Measurements from ENCODE around the gene CCDC127.
"Not testable (repeated sequence)": the region's sequence is repeated elsewhere in the genome, so short reads cannot be mapped to it uniquely, and the experiment has no call there.

CCDC127 gene

GRCh38 chr5:217494-218456 lies at the start of gene CCDC127, which contains the start of gene SDHA:
TSS of gene CCDC127 (minus strand) at chr5:218153. CDS start at chr5:216849, 1,304 bp downstream.
TSS of gene SDHA (plus strand) at chr5:218320. CDS start at chr5:218356, 36 bp downstream.
- peak; percentile 97 for DNase-seq

DNA sequence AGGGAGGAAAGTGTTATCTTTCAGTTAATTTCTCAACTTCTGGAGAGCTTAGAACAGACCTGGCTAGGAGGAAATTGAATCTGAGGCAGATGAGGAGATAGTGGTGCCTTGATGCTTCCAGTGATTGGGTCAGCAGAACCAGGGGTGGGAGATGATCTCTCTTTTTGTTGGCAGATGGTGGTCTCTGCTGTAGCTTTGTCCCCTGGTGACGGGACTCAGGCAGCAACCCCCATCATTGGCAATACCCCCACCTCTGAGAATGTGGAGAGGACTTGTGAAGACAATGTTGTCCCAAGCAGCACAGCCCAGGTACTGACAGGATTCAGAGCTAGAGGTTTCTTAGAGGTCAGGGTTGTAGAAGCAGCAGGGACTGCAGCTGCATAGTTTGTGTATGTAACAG lies 49.8 kb upstream of the CCDC127 start:
- no peak for DNase-seq

DNA sequence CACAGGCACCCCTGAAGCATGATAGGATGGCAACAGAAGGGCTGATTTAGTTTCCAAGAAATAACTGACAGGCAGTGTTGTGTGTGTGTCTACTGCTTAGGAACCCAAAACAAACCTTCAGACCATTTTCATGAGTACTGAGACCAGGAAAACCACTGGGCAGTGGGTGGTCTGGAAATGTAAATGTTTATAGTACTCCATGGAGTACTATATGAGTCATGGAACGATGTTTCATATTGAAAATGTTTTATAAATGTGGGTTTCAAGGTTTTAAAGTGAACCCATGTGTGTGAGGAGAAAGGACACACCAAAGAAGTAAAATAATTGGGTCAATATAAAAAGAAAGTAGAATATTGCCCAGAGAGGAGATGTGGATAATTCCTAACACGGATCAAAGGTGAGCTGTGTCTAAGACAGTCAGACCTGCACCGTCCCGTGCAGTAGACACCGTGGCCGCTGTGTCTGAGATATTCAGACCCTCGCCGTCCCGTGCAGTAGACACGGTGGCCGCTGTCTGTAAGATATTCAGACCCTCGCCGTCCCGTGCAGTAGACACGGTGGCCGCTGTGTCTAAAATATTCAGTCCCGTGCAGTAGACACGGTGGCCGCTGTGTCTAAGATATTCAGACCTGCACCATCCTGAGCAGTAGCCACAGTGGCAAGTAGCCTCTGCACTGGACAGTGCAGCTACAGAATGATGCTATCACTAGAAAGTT lies 48.5 kb upstream of the CCDC127 start:
- not testable (repeated sequence) for DNase-seq

GRCh38 chr5:264338-264737 lies 46.4 kb upstream of the CCDC127 start:
- no peak for DNase-seq

DNA sequence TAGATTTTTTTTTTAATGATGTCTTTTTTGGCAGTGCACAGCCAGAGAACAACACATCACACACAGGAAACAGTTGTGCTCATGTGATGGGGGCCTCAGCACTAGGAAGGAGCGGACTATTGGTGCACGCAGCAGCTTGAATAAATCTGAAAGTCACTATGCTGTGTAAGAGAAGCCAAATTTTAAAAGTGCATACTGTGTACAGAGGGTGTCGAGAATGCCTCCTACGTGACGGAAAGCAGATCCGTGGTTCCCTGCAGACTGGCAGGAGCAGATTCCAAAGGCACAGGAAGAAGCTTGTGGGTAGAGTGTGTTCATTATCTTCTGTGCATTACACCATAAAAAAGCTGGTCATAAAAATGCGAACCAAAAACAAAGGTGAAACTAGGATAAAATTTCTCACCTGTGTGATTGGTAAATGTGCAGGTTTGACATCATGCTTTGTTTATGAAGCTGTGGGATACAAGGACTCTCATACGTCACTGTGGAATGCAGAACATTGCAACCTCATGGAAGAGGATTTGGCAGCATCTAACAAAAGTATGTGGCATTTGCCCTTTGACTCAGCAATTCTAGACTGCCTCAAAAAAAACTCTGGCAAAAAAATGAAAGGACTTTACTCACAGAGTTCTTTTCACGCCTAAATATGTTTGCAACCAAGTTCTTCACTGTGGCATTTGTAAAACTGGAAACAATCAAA lies 45.5 kb upstream of the CCDC127 start:
- not testable (repeated sequence) for DNase-seq

- DNase-seq: no peak
Observed at GRCh38 chr5:257148-257547, 39.2 kb upstream of the CCDC127 start.

GRCh38 chr5:256347-256746 lies 38.4 kb upstream of the CCDC127 start:
- DNase-seq: not testable (repeated sequence)

DNA sequence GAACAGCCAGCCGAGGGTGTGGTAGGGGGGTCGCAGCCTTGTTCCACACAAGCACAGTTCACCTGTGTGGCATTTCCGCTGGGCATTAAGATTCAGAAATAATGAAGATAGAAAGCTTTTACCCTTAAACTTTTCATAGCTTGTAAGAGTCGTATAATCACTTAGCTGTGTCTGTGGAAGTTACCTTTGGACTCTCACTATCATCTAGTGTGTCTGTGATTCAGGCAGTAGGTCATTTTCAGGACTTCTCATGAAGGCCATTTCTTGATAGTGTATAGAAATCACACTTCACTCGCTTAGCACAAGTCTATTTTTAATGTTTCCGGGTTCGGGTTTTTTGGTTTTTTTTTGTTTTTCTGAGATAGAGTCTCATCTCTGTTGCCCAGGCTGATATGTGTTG lies 37.2 kb upstream of the CCDC127 start:
- not testable (repeated sequence) for DNase-seq

GRCh38 chr5:254322-254721 lies 36.4 kb upstream of the CCDC127 start:
- DNase-seq: not testable (repeated sequence)

DNA sequence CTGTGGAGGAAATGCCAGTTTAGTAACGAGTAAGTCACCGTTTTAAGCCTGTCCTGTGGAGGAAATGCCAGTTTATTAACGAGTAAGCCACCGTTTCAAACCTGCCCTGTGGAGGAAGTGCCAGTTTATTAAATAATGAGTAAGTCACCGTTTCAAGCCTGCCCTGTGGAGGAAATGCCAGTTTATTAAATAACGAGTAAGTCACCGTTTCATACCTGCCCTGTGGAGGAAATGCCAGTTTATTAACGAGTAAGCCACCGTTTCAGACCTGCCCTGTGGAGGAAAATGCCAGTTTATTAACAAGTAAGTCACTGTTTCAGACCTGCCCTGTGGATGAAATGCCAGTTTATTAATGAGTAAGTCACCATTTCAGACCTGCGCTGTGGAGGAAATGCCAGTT lies 34.6 kb upstream of the CCDC127 start:
- DNase-seq: no peak

DNA sequence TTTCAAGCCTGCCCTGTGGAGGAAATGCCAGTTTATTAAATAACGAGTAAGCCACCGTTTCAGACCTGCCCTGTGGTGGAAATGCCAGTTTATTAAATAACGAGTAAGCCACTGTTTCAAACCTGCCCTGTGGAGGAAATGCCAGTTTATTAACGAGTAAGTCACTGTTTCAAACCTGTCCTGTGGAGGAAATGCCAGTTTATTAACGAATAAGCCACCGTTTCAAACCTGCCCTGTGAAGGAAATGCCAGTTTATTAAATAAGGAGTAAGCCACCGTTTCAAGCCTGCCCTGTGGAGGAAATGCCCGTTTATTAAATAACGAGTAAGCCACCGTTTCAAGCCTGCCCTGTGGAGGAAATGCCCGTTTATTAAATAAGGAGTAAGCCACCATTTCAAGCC lies 34.0 kb upstream of the CCDC127 start:
- DNase-seq: not testable (repeated sequence)

DNA sequence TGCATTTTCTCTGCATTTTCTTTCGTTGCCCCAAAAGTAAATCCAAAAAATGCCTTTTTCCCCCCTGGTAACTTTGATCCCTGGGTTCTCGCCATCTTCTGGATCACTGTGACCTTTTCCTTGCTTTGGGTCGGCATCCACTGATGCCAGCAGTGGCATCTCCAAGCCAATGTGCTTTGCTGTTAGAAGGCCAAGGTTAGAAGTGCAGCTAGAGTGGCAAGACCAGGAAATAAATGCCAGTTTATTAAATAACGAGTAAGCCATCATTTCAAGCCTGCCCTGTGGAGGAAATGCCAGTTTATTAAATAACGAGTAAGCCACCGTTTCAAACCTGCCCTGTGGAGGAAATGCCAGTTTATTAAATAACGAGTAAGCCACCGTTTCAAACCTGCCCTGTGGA lies 33.6 kb upstream of the CCDC127 start:
- DNase-seq: not testable (repeated sequence)

DNA sequence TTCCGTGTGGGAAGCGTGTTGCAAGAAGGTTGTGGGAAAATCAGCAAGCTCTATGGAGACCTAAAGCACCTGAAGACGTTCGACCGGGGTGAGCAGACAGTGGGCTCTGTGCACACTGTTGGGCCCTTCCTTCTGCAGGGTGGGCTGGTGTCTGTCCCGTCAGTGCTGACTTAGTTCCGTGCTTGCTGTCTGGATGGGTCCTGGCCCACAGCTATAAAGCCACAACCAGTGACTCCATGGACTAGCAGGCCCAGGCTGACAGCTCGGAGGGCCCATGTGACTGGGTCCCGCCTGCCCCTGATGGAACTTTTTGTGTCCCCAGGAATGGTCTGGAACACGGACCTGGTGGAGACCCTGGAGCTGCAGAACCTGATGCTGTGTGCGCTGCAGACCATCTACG lies 33.1 kb upstream of the CCDC127 start:
- not testable (repeated sequence) for DNase-seq

- DNase-seq: not testable (repeated sequence)
Observed at GRCh38 chr5:250396-250795, 32.4 kb upstream of the CCDC127 start.

DNA sequence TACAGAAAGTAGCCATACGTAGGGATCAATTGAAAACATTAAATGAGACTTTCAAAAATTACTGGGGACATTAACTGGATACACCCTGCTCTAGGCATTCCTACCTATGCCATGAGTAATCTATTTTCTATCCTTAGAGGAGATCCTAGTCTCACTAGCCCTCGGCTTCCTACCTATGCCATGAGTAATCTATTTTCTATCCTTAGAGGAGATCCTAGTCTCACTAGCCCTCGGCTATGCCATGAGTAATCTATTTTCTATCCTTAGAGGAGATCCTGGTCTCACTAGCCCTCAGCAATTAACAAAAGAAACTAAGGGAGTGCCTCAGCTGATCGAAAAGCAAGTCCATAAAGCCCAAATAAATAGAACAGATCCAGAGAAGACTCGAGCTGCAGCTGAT lies 27.8 kb upstream of the CCDC127 start:
- not testable (repeated sequence) for DNase-seq

- DNase-seq: not testable (repeated sequence)
Observed at GRCh38 chr5:243683-244367, 25.9 kb upstream of the CCDC127 start.

DNA sequence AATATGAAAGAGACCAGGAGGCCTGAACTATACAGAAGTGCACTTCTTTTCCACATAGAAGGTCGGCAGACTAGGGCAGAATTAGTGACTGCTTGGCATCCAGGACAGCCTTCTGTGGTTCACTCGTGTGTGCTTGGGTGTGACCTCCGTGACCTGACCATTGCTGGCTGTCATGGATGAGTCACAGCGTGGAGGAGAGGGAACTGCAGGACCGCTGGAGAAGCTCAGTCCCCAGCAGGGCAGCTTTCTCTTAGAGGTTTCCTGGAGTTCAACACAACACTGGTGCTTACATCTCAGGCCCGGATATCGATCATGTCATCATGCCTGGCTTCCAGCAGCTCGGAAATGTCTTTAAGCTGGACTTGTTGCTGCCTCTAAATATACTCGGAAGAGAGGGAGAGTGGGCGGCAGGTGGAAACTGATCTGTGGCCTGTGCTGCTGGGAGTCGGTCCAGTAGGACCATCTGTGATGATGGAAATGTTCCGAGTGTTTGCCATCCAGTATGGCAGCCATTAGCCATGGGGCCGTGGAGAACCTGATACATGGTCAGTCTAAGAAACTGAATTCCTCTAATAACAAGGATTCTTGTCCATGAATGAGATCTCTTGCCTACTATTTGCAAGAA lies 23.2 kb upstream of the CCDC127 start:
- DNase-seq: not testable (repeated sequence)

DNA sequence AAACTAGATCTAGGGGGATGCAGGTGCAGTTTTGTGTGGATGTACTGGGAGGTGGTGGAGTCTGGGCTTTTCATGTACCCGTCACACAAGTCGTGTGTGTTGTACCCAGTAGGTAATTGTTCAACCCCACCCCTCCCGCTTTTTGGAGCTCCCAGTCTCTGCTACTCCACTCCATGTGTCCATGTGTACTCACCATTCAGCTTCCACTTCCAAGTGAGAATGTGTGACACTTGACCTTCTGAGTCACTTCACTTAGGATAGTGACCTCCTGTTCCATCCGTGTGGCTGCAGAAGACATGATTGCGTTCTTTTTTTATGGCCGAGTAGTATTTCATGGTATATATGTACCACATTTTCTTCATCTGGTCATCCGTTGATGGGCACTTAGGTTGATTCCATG lies 22.6 kb upstream of the CCDC127 start:
- not testable (repeated sequence) for DNase-seq

DNA sequence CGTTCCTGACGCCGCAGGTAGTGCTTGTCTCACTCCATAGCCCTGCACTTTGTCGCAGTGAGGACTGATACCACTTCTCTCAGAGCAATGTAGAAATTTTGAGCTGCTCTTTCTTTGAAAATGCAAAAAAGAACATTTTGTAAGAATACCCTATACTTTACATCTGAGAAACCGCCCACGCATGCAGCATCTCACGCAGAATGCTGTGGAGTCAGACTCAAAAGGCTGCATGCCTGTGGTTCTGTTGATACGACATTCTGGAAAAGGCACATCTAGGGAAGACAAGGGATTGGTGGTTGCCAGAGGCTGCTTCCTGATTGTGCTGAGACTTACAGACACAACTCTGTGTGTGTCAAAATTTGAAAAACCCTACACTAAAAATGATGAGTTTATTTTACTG lies 20.0 kb upstream of the CCDC127 start:
- not testable (repeated sequence) for DNase-seq

DNA sequence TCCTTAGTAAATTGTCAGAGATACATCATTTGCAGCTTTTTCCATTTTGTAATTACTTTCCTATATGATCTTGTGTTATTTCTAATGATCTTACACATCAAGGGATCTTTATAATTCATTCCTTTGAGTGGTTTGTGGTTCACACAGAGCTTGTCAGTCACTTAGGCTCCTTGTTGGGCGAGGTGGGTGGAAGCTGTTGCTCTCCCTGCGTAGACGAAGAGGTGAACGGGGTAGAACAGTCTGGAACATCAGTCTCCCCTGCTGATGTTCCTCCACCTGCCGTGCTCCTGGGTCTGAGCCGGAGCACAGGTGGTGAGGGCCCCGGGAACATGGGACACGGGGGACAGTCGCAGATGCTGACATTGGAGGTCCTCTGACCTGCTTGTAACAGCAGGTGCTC lies 17.6 kb upstream of the CCDC127 start:
- DNase-seq: not testable (repeated sequence)

DNA sequence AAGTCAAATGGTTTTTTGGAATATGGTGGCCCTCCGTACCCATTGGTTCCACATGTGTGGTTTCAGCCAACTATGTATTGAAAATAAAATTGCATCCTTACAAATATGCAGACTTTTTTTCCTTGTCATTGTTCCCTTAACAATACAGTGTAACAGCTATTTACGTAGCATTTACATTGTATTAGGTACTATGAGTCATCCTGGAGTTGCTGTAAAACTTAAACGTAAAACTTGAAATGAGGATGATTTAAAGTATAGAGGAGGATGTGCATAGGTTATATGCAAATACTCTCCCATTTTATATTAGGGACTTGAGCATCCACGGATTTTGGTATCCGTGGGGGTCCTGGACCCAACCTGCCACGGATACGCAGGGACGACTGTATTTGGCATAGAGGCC lies 16.5 kb upstream of the CCDC127 start:
- no peak for DNase-seq

DNA sequence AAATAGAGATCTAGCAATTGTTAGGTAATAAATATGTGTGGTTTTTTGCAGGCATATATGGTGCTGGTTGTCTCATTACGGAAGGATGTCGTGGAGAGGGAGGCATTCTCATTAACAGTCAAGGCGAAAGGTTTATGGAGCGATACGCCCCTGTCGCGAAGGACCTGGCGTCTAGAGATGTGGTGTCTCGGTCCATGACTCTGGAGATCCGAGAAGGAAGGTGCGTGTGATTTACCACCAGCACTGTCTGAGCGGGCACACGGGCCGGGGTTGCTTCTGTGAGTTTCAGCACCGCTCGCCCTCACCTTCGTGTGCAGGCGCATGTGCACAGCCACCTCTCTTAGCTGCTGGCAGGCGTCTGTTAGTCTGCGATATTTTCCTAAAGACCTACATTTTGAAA lies 15.5 kb upstream of the CCDC127 start:
- DNase-seq: not testable (repeated sequence)

Measured in stimulated activated CD4-positive, alpha-beta T cell treated with anti-CD3 and anti-CD28 coated beads, Interleukin-4, amount 100 ng/mL, for 24 hours (primary cell).